Measurements from ENCODE around the gene CORO2B.

- TF ChIP-seq CTCF (IDR thresholded peaks at IDR 0.05) (no peak), POLR2A (IDR thresholded peaks at IDR 0.05) (no peak)
Observed at GRCh38 chr15:68550004-68550403, 28.8 kb upstream of the CORO2B start.

Data from uterus (tissue), 2 donors.